ENCODE data around the gene FAM83D. TPM values are rescaled to one million over a fixed set of nuclear protein-coding genes. Genes with fewer than 3 reads are reported as not detected.

FAM83D gene
- total and polyA plus RNA-seq, 2 of the 8 experiments (the other 6 are each of a cell fraction or from before 2014, with no cell fraction given), result 60.9 to 62.6 TPM

DNA sequence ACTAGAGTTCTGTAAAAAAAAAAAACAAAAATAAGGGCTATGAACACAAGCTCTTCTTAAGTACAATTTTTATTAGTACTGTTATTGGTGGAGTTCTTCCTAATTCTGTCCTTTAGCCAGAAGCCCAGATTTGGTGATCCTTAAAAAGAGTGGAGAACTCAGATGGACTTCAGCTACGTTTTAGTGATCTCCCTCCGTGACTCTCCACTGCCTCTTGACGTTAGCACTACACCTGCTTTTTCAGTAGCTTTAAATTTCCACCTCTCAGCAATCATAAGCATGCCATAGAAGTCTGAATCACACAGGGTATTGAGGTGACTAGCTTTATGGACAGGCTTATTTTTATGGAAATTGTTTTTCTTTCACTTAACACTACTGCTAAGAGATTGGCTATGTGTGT is 53.6 kb downstream of the FAM83D start (continued):
- no peak for TF ChIP-seq CHD7 (IDR thresholded peaks at IDR 0.05; ENCODE audit: insufficient replicate concordance, low read length)
- TF ChIP-seq TAF1 (IDR thresholded peaks at IDR 0.05; ENCODE audit: low read depth, low read length), result no peak
- no peak for TF ChIP-seq TAF7 (optimal IDR thresholded peaks at IDR 0.05; ENCODE audit: borderline replicate concordance, low read depth, low read length)
- TF ChIP-seq, protein P1, sequence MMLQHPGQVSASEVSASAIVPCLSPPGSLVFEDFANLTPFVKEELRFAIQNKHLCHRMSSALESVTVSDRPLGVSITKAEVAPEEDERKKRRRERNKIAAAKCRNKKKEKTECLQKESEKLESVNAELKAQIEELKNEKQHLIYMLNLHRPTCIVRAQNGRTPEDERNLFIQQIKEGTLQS (IDR thresholded peaks at IDR 0.05; ENCODE audit: insufficient read depth, low read depth, low read length), result no peak
- no peak for TF ChIP-seq CTCF (IDR thresholded peaks at IDR 0.05; ENCODE audit: control extremely low read depth in 1 of 3, insufficient read depth in 1 of 3, low read depth in 1 of 3, low read length in 3 of 3)
- TF ChIP-seq HDAC6 (IDR thresholded peaks at IDR 0.05; ENCODE audit: low read depth, low read length), result no peak
